ENCODE results near the gene EIF4E.
"Not testable (repeated sequence)": the region's sequence is repeated elsewhere in the genome, so short reads cannot be mapped to it uniquely, and the experiment has no call there.

Gene EIF4E

GRCh38 chr4:98873059-98873458, 55.9 kb downstream of the EIF4E start:
- DNase-seq (ENCODE audit: low spot score), result no peak

GRCh38 chr4:98872120-98872906, 56.6 kb downstream of the EIF4E start:
- DNase-seq (ENCODE audit: low spot score), result not testable (repeated sequence)

GRCh38 chr4:98867648-98868047, 61.3 kb downstream of the EIF4E start:
- DNase-seq (ENCODE audit: low spot score), result no peak

- DNase-seq (ENCODE audit: low spot score), result no peak
Measured at GRCh38 chr4:98865059-98865458, 63.9 kb downstream of the EIF4E start.

GRCh38 chr4:98864560-98864959, 64.4 kb downstream of the EIF4E start:
- no peak for DNase-seq (ENCODE audit: low spot score)

GRCh38 chr4:98862371-98862770, 66.6 kb downstream of the EIF4E start:
- DNase-seq (ENCODE audit: low spot score), result no peak

GRCh38 chr4:98861100-98861884, 67.6 kb downstream of the EIF4E start:
- DNase-seq (ENCODE audit: low spot score), result no peak

- no peak for DNase-seq (ENCODE audit: low spot score)
Measured at GRCh38 chr4:98851806-98852205, 77.1 kb downstream of the EIF4E start.

- DNase-seq (ENCODE audit: low spot score), result no peak
Measured at GRCh38 chr4:98850937-98851336, 78.0 kb downstream of the EIF4E start.

- no peak for DNase-seq (ENCODE audit: low spot score)
Measured at GRCh38 chr4:98848448-98848847, 80.5 kb downstream of the EIF4E start.

GRCh38 chr4:98845960-98846359, 83.0 kb downstream of the EIF4E start:
- no peak for DNase-seq (ENCODE audit: low spot score)

- not testable (repeated sequence) for DNase-seq (ENCODE audit: low spot score)
Measured at GRCh38 chr4:98842917-98843316, 86.0 kb downstream of the EIF4E start.

GRCh38 chr4:98838977-98839618, 89.8 kb downstream of the EIF4E start:
- DNase-seq (ENCODE audit: low spot score), result no peak

- DNase-seq (ENCODE audit: low spot score), result no peak
Measured at GRCh38 chr4:98838531-98838930, 90.4 kb downstream of the EIF4E start.

- no peak for DNase-seq (ENCODE audit: low spot score)
Measured at GRCh38 chr4:98833384-98833783, 95.5 kb downstream of the EIF4E start.

- DNase-seq (ENCODE audit: low spot score), result not testable (repeated sequence)
Measured at GRCh38 chr4:98831036-98831435, 97.9 kb downstream of the EIF4E start.
